Aortic smooth muscle cell (primary cell): ENCODE data around the gene C19orf25. TPM values are rescaled to one million over a fixed set of nuclear protein-coding genes. Genes with fewer than 3 reads are reported as not detected.

Experiments used
- total RNA-seq: library from RNA; depleted of rRNA; stranded (reverse); fragments of >200 nt; gene quantifications from 2 replicates; pipeline ENCODE4 v1.2.3, GENCODE V29; 2014

C19orf25 gene
- total RNA-seq: 21.8 and 21.9 TPM in 2 replicates

GRCh38 chr19:1478934-1479707 is at the start of gene C19orf25:
Gene C19orf25 (minus strand): TSS chr19:1479215. CDS start chr19:1478903, 312 bp downstream.

DNA sequence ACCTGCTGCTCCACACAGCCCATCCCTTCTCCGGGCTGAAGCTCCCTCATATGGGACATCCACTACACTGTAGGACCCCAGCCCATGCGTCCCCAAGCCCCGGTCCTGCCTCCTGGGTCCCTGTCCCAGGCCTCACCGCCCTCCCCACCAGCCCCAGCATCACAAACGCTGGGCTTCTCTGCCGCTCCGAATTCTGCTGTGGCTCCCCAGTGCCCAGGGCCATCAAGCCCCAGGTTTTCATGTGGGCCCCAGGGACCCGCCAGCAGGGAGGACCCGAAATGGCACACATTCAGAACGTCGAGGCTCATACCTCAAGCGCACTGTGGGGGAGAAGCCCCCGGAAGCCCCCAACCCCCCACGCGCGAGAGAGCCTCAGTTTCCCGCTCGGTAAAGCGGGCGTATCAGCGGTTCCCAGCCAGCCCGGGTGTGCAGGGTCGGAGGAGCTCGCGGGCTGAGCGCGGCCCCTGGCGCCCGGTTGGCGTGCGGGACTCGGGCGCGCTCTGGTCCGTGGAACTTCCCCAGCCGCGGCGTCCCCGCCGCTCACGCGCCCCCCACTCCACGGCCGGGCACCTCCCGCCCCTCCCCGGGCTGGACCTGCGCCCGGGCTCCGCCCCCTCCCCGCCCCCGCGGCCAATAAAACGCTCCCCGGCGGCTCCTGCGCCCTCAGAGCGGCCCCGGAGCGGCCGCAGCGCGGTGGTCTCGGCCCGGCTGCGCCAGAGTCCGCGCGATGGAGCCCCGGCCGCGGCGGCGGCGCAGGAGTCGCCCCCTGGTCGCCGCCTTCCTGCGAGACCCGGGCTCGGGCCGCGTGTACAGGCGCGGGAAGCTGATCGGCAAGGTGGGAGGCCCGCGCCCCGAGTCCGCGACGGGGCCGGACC is 44.6 kb upstream of the C19orf25 start, which contains the start of gene PLK5:
TSS of gene PLK5 (plus strand) at position 666 of the 875 bp plus-strand sequence. CDS start 2,920 bp downstream, outside the sequence.

GRCh38 chr19:1512671-1513498 is 33.9 kb upstream of the C19orf25 start, which contains the start of gene ADAMTSL5:
Gene ADAMTSL5 (minus strand): TSS chr19:1513019. CDS start chr19:1510943, 2,076 bp downstream.

DNA sequence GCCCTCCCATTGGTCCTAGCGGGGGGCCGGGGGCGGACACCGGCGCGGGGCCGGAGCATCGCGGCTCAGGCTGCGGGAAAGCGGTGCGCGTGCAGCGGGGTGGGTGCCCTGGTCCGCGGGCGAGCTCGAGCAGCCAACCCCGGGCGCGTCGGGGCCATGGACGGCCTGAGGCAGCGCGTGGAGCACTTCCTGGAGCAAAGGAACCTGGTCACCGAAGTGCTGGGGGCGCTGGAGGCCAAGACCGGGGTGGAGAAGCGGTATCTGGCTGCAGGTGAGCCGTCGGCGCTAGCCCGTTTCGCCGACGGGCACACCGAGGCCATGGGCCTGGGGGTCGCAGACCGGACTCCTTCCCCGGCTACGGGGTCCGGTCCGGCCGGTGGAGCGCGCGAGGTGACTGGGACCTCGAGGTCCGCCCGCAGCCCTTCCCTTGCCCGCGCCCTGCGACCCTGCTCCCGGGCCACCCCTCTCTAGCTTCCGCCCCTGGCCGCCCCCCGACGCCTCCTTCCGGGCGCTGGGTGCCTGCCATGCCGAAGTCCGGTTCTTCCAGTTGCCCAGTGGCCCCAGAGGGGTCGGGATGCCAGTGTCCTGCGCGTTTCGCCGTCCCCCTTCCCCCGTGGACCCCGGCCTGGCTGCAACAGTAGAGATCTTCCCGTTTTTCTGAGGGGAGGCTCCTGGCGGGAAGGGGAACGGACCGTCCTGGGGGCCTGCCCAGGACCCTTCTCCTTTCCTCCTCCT is 12.3 kb upstream of the C19orf25 start, which contains the start of gene REEP6:
TSS of gene REEP6 (plus strand) at position 68 of the 735 bp plus-strand sequence. CDS start at position 157, 89 bp downstream.

GRCh38 chr19:1490311-1491113 is 11.5 kb upstream of the C19orf25 start, which contains the start of gene PCSK4:
Gene PCSK4 (minus strand): TSS chr19:1490350. CDS start chr19:1490346, 4 bp downstream.

DNA sequence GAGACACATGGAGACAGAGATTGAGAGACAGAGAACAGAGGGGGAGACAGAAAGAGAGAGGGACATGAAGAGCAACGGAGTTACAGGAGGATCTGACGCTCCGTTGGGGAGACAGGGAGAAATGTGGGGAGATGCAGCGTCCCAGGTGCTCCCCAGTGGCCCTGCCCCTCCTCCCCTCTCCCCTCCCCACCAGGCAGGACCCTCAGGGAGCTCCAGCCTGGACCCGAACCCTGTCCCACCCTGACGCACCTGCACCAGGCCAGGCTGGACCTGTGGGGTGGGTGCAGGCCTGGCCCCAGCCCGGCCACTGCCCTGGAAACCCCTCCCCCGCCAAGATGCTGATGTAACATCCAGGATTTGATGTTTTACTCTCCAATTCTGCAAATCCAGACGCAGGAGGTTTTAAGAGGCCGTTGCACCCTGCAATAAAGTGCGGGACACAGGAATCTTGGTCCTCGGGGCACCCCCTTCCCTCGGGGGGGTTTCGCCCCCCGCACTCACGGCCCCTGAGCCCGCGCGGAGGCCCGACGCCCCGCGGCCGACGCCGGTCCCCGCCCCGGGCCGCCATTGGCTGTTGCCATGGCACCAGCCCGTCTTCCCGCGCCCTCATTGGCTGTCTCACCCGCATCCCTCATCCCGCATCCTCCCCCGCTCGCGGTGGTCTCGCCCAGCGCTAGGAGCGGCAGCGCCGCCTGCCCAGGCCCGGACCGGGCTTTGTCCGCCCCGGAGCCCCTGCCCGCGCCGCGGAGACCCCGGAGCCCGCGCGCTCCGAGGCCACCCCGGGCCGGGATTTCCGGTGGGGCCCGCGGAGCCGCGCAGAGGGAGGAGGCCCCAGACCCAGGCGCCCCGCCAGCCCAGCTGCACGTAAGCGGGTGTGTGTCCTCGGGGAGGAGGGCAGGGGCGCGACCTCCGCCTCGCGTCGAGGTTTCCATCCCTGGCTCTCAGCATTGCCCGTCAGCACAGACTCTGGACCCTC is 29.3 kb downstream of the C19orf25 start, which contains the start of gene APC2:
TSS of gene APC2 (plus strand) at position 655 of the 976 bp plus-strand sequence. CDS start 2,881 bp downstream, outside the sequence.

DNA sequence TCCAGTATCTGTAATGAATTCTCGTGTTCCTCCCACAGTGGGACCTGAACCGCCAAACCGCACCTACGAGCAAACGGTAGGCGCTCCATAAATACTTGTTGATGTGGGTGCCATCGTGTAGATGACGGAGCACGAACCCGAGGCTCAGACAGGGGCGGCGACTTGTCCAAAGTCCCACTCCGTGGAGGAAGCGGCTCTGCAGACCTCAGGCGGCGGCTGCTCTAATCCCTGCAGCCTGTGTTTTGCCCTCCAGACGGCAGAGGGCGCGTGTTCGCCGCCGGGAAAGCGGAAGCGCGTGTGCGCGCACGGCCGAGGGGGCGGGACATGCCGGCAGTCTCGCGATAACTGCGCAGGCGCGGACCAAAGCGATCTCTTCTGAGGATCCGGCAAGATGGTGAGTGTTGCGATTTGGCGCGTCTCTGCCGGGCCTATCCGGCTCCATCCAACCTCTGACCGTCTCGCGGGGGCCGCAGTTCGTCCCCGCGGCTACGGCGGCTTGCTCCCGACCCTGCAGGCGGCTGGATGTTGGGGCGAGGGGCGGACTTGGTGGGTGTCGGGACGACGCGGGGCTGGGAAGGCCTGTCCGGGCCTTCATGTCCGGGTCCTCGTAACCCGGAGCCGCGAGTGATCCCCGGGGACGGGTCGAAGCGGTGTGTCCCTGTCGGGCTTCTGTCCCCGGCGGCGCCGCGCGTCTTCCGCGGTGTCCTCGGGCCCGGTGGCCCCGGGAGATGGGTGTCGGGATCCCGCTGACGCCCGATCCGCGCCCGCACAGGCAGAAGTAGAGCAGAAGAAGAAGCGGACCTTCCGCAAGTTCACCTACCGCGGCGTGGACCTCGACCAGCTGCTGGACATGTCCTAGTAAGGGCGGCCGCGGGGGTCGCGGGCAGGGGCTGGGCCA is 40.7 kb downstream of the C19orf25 start, which contains the start of gene RPS15:
TSS of gene RPS15 (plus strand) at position 362 of the 898 bp plus-strand sequence. CDS start at position 392, 30 bp downstream.

Other genes with a start within 250 kb of the C19orf25 start
- gene CBARP, start 241.2 kb downstream of the C19orf25 start, total RNA-seq: 1.2 and 2.8 TPM in 2 replicates
- 40.4 and 41.0 TPM in 2 replicates for gene ATP5F1D, start 237.5 kb downstream of the C19orf25 start, total RNA-seq
- 22.5 and 26.9 TPM in 2 replicates for gene MIDN, start 230.6 kb downstream of the C19orf25 start, total RNA-seq
- 332 and 349 TPM in 2 replicates for gene CIRBP, start 209.9 kb downstream of the C19orf25 start, total RNA-seq
- gene FAM174C, start 203.7 kb downstream of the C19orf25 start, total RNA-seq: 18.6 and 19.3 TPM in 2 replicates
- not detected in 2 replicates for gene EFNA2, start 193.3 kb downstream of the C19orf25 start, total RNA-seq
- gene NDUFS7, start 95.3 kb downstream of the C19orf25 start, total RNA-seq: 51.2 and 51.9 TPM in 2 replicates
- gene GAMT, start 77.7 kb downstream of the C19orf25 start, total RNA-seq: 34.0 and 36.7 TPM in 2 replicates
- gene DAZAP1, start 71.6 kb downstream of the C19orf25 start, total RNA-seq: 45.9 and 53.8 TPM in 2 replicates
- 434 and 444 TPM in 2 replicates for gene RPS15, start 40.8 kb downstream of the C19orf25 start, total RNA-seq
- gene APC2, start 29.1 kb downstream of the C19orf25 start, total RNA-seq: 0.13 and 0.19 TPM in 2 replicates
- gene PCSK4, start 11.1 kb upstream of the C19orf25 start, total RNA-seq: 0.53 and 1.1 TPM in 2 replicates
- gene REEP6, start 12.0 kb upstream of the C19orf25 start, total RNA-seq: 0.92 and 1.8 TPM in 2 replicates
- 3.0 and 3.7 TPM in 2 replicates for gene ADAMTSL5, start 33.8 kb upstream of the C19orf25 start, total RNA-seq
- not detected in 2 replicates for gene PLK5, start 44.9 kb upstream of the C19orf25 start, total RNA-seq
- 23.3 and 28.5 TPM in 2 replicates for gene MEX3D, start 89.1 kb upstream of the C19orf25 start, total RNA-seq
- 70.9 and 85.6 TPM in 2 replicates for gene MBD3, start 113.7 kb upstream of the C19orf25 start, total RNA-seq
- gene UQCR11, start 126.2 kb upstream of the C19orf25 start, total RNA-seq: 72.1 and 122 TPM in 2 replicates
- gene TCF3, start 173.4 kb upstream of the C19orf25 start, total RNA-seq: 34.3 and 41.2 TPM in 2 replicates